Naive thymus-derived CD4-positive, alpha-beta T cell (primary cell): ENCODE data around the gene SLC7A1. TPM values are rescaled to one million over a fixed set of nuclear protein-coding genes. Genes with fewer than 3 reads are reported as not detected.

Source experiments
- ATAC-seq: fragments of 150-1000 bp; cut with Tn5 transposase; 2 replicates; pipeline ENCODE4 v1.10.0; 2021; ENCODE audit warnings: mild to moderate bottlenecking, moderate library complexity
- CTCF ChIA-PET: fragments of 350-600 bp; sonication (Branson Sonifier 250); formaldehyde crosslinking; loops from one replicate; lab custom pipeline; 2021; ENCODE audit warnings: antibody characterized with exemption; lab: Charles Lee
- POLR2A ChIA-PET: fragments of 350-600 bp; sonication (Branson Sonifier 250); formaldehyde crosslinking; loops from one replicate; lab custom pipeline; 2021; ENCODE audit warnings: antibody characterized with exemption, inconsistent platforms; lab: Charles Lee
- DNase-seq, 9 donors: peaks; one replicate each; pipeline versions ENCODE4 v3.0.0 to v3.0.0-alpha.2; 2020 to 2022; ENCODE audit warnings: mixed read lengths in 1 of 9
- H3K27ac ChIP-seq: one replicate; pipeline ENCODE4 v1.7.0; 2013; ENCODE audit warnings: mild to moderate bottlenecking, low read depth, low read length, moderate library complexity
- H3K27me3 ChIP-seq, 2 donors: one replicate each; pipeline ENCODE4 v1.7.0; 2013; ENCODE audit warnings: low read length in 2 of 2, mild to moderate bottlenecking in 2 of 2, moderate library complexity in 2 of 2; ENCODE audit not compliant: control insufficient read depth in 2 of 2, insufficient read depth in 2 of 2
- H3K36me3 ChIP-seq, 3 experiments: 1 replicate in 2 of 3; 2 replicates in 1 of 3; pipeline ENCODE4 v1.7.0; 2013; ENCODE audit warnings: low read length in 3 of 3, mild to moderate bottlenecking in 3 of 3, moderate library complexity in 1 of 3; ENCODE audit not compliant: insufficient read depth in 3 of 3, control insufficient read depth in 2 of 3
- H3K4me1 ChIP-seq, 2 donors: one replicate each; pipeline ENCODE4 v1.7.0; 2013; ENCODE audit warnings: low read length in 2 of 2, mild to moderate bottlenecking in 2 of 2, moderate library complexity in 1 of 2; ENCODE audit not compliant: control insufficient read depth in 2 of 2, insufficient read depth in 2 of 2
- H3K4me3 ChIP-seq: 2 replicates; pipeline ENCODE4 v1.7.0; 2013; ENCODE audit warnings: mild to moderate bottlenecking, low read length
- H3K9me3 ChIP-seq, 3 experiments: 1 replicate in 2 of 3; 2 replicates in 1 of 3; pipeline ENCODE4 v1.7.0; 2013; ENCODE audit warnings: low read length in 3 of 3; ENCODE audit not compliant: control insufficient read depth in 2 of 3
- H3K27ac Mint-ChIP-seq, 9 donors: one replicate each; pipeline ENCODE4 v1.8.0; 2020 to 2022; ENCODE audit warnings: mixed read lengths in 9 of 9, mild to moderate bottlenecking in 8 of 9, moderate library complexity in 5 of 9, inconsistent platforms in 2 of 9
- H3K27me3 Mint-ChIP-seq, 5 donors: one replicate each; pipeline ENCODE4 v1.8.0; 2021 to 2022; ENCODE audit warnings: mixed read lengths in 5 of 5, mild to moderate bottlenecking in 1 of 5
- H3K36me3 Mint-ChIP-seq, 5 donors: one replicate each; pipeline ENCODE4 v1.8.0; 2020 to 2022; ENCODE audit warnings: mixed read lengths in 5 of 5, mild to moderate bottlenecking in 3 of 5, inconsistent platforms in 1 of 5
- H3K4me1 Mint-ChIP-seq, 7 donors: one replicate each; pipeline ENCODE4 v1.8.0; 2020 to 2022; ENCODE audit warnings: mixed read lengths in 7 of 7, mild to moderate bottlenecking in 3 of 7, inconsistent platforms in 1 of 7
- H3K4me3 Mint-ChIP-seq, 10 donors: one replicate each; pipeline ENCODE4 v1.8.0; 2020 to 2022; ENCODE audit warnings: mild to moderate bottlenecking in 10 of 10, mixed read lengths in 10 of 10, moderate library complexity in 6 of 10, inconsistent platforms in 2 of 10
- H3K9me3 Mint-ChIP-seq, 11 donors: one replicate each; pipeline ENCODE4 v1.8.0; 2020 to 2022; ENCODE audit warnings: mixed read lengths in 11 of 11, mild to moderate bottlenecking in 4 of 11, inconsistent platforms in 1 of 11, moderate library complexity in 1 of 11
- intact Hi-C, 2 donors: fragments of 100-400 bp; cut with micrococcal nuclease; formaldehyde crosslinking; loops; one replicate each; pipeline ENCODE4 v1.15.1; 2023
- polyA plus RNA-seq, 2 donors: library from polyadenylated mRNA; unstranded; fragments of 300-500 nt; fragmentation: Illumina TruSeq; gene quantifications; one replicate each; pipeline ENCODE4 v1.2.3, GENCODE V29; 2021
- total RNA-seq, 6 experiments: library from RNA in 5 of 6; stranded (reverse) in 5 of 6; gene quantifications; 1 replicate in 5 of 6; 2 replicates in 1 of 6; pipeline ENCODE4 v1.2.3 and lab custom pipeline; 2021 to 2026

Gene SLC7A1
- total and polyA plus RNA-seq, 7 experiments from 2014 or later = 4.9 to 63.8 (median 23.1) TPM

DNA sequence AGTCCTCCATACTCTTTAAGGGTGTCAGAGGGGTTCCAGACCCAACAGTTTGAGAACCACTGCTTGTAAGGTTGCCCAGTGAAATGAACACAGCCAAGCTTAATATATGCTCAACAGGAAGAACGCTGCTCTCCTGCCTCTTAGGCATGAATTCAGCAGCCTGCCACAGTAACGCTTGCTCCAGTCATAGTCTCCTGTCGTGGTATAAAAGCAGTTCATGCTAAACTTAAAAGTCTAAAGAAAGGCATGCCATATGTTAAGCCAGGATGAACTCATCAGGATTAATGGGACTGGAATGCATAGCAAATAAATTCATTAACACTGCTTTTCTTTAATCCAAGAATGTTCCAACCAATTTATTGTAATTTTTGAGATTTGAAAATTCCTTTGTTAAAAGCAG, 38.7 kb downstream of the SLC7A1 start:
- H3K9me3 Mint-ChIP-seq = peaks cover 0 to 2% (median 0%) of the 10 kb centered on the region in 11 donors
- H3K4me3 Mint-ChIP-seq = no peak overlapping the region
- POLR2A ChIA-PET = interaction anchor here (0.6 kb wide), 1 partner anchor 13 kb away, joined by 3 read pairs; no protein-coding TSS in a partner anchor
- Histone ChIP-seq H3K9me3 (no peaks in the 10 kb centered on the region), H3K27ac (no peak overlapping the region), H3K4me1 (no peaks in the 10 kb centered on the region), H3K27me3 (no peaks in the 10 kb centered on the region), H3K36me3 (peaks cover 0 to 20% (median 0%) of the 10 kb centered on the region in 3 experiments), H3K4me3 (no peak overlapping the region)
- intact Hi-C loops = no loop called here
- ATAC-seq = no peak
- peak overlapping the region in 1 of 9 donors; percentile 77 for H3K27ac Mint-ChIP-seq
- CTCF ChIA-PET = no interaction called here
- DNase-seq = no peak
- H3K27me3 Mint-ChIP-seq = no peaks in the 10 kb centered on the region
- peaks cover 5 to 25% (median 15%) of the 10 kb centered on the region in 5 donors for H3K36me3 Mint-ChIP-seq
- H3K4me1 Mint-ChIP-seq = peaks cover 3 to 23% (median 14%) of the 10 kb centered on the region in 7 donors

DNA sequence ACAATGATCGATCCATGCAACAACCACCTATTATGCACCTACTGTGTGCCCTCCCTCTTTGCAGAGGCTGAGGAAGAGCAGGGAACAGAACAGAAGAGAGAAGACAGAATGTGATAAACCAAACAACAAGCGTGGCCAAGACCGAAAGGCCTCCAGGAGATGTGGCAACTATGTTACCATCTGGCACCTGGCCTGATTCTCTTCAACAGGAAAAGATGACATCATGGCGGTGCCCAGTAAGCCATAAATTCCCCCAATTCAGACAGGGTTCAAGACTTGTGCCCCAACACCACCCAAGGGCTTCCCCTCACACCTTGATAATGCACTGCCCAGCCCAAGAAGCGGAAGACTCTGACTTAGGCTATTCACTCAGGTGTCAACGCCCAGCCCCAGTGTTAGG, 44.3 kb downstream of the SLC7A1 start:
- Mint-ChIP-seq H3K36me3 (peaks cover 12 to 72% (median 47%) of the 10 kb centered on the region in 5 donors), H3K9me3 (peaks cover 0 to 2% (median 0%) of the 10 kb centered on the region in 11 donors), H3K27ac (peak overlapping the region in 2 of 9 donors; percentile 11 to 15), H3K4me1 (peaks cover 4 to 31% (median 13%) of the 10 kb centered on the region in 7 donors), H3K4me3 (no peak overlapping the region), H3K27me3 (no peaks in the 10 kb centered on the region)
- no peaks in the 10 kb centered on the region for H3K27me3 ChIP-seq
- ChIA-PET CTCF (interaction anchor here (0.6 kb wide), 1 partner anchor 79 kb away, joined by 3 read pairs; no protein-coding TSS in a partner anchor), POLR2A (no interaction called here)
- H3K9me3 ChIP-seq = no peaks in the 10 kb centered on the region
- no peak for ATAC-seq
- no peak overlapping the region for H3K4me3 ChIP-seq
- no peak overlapping the region for H3K27ac ChIP-seq
- DNase-seq = no peak
- H3K4me1 ChIP-seq = no peaks in the 10 kb centered on the region
- intact Hi-C loops = no loop called here
- H3K36me3 ChIP-seq = peaks cover 0 to 52% (median 6%) of the 10 kb centered on the region in 3 experiments

DNA sequence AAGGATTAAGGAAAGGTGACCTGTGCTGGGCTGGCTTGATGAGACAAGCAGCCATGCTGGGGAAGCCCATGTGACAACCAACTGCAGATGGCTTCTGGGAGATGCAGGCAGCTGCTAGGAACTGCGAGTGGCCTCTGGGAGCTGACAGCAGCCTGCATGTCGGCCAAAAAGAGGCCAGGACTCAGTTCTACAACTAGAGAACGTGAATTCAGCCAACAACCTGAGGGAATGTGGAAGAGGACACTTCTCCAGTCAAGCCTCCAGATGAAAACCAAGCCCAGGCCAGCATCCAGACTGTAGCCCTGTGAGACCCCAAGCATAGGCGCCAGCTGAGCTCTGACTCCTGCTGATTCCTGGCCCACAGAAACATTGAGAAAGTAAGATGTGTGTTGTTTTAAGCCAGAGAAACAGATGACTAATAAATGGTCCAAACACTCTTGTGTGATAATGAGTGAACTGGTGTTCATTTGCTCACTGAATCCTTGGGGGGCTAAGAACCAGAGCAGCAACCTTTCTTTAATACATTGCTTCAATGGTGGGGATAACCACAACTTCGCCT, 45.0 kb downstream of the SLC7A1 start:
- peaks cover 0 to 2% (median 0%) of the 10 kb centered on the region in 11 donors for H3K9me3 Mint-ChIP-seq
- DNase-seq = no peak
- ChIA-PET POLR2A (no interaction called here), CTCF (interaction anchor here (0.6 kb wide), 1 partner anchor 78 kb away, joined by 3 read pairs; no protein-coding TSS in a partner anchor)
- H3K27me3 ChIP-seq = no peaks in the 10 kb centered on the region
- H3K4me1 Mint-ChIP-seq = peaks cover 4 to 31% (median 13%) of the 10 kb centered on the region in 7 donors
- no peaks in the 10 kb centered on the region for H3K4me1 ChIP-seq
- H3K27ac Mint-ChIP-seq = peak overlapping the region in 1 of 9 donors; percentile 25
- H3K36me3 Mint-ChIP-seq = peaks cover 13 to 78% (median 47%) of the 10 kb centered on the region in 5 donors
- intact Hi-C loops = no loop called here
- H3K27me3 Mint-ChIP-seq = no peaks in the 10 kb centered on the region
- H3K27ac ChIP-seq = no peak overlapping the region
- no peak for ATAC-seq
- H3K9me3 ChIP-seq = no peaks in the 10 kb centered on the region
- no peak overlapping the region for H3K4me3 Mint-ChIP-seq
- peaks cover 0 to 57% (median 6%) of the 10 kb centered on the region in 3 experiments for H3K36me3 ChIP-seq
- H3K4me3 ChIP-seq = no peak overlapping the region

DNA sequence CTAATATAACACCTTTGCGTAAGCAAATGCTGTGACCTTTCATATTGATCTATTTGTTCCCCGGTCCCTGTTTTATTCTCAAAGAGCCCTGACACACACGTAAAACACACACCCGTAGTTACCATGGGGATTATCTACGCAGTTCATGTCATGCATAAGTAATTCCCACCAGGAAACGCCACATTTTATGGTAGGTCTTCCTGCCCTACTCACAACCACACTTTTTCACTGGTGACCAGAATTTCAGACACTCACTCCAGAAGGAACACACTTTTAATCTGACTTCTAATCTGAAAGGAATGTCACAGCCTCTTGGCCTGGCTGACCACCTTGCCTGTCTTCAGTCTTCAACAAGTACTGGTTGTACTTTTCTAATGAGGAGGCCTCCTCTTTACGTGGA, 46.8 kb downstream of the SLC7A1 start:
- intact Hi-C loops = no loop called here
- POLR2A ChIA-PET = no interaction called here
- H3K36me3 ChIP-seq = peaks cover 0 to 58% (median 6%) of the 10 kb centered on the region in 3 experiments

DNA sequence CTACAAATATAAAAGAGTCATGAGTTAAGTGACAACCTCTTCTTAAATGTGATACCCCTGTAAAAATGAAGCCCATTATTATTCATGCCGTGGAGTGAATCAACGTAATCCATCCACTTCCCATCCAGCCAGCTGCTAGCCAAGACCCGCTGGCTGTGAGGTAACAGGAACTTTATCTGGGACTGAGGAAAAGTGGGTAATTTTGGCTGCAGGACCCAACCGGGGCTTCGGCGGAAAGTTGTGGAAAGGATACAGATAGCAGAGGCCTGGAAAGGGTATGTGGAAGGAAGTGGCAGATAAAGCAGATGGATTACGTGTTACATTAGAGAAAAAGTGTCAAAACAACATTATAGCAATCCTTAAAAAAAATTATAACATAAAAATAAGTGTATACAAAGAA, 48.3 kb downstream of the SLC7A1 start:
- no peaks in the 10 kb centered on the region for H3K4me1 ChIP-seq
- Mint-ChIP-seq H3K4me3 (no peak overlapping the region), H3K36me3 (peaks cover 14 to 60% (median 34%) of the 10 kb centered on the region in 5 donors), H3K9me3 (no peaks in the 10 kb centered on the region), H3K4me1 (peaks cover 4 to 35% (median 16%) of the 10 kb centered on the region in 7 donors), H3K27me3 (no peaks in the 10 kb centered on the region), H3K27ac (peak overlapping the region in 3 of 9 donors; percentile 12 to 45 (median 26))
- DNase-seq (no peak), ATAC-seq (no peak)
- ChIA-PET POLR2A (no interaction called here), CTCF (no interaction called here)
- no peak overlapping the region for H3K27ac ChIP-seq
- intact Hi-C loops = no loop called here
- H3K9me3 ChIP-seq = no peaks in the 10 kb centered on the region
- H3K4me3 ChIP-seq = no peak overlapping the region
- peaks cover 0 to 46% (median 6%) of the 10 kb centered on the region in 3 experiments for H3K36me3 ChIP-seq
- no peaks in the 10 kb centered on the region for H3K27me3 ChIP-seq

More for the DNA sequence above, 46.8 kb downstream of the SLC7A1 start:
- Histone ChIP-seq H3K27me3 (no peaks in the 10 kb centered on the region), H3K4me3 (no peak overlapping the region), H3K9me3 (no peaks in the 10 kb centered on the region), H3K4me1 (no peaks in the 10 kb centered on the region), H3K27ac (no peak overlapping the region)
- DNase-seq = no peak
- no peak overlapping the region for H3K4me3 Mint-ChIP-seq
- no peak for ATAC-seq
- CTCF ChIA-PET = no interaction called here
- H3K4me1 Mint-ChIP-seq = peaks cover 5 to 29% (median 10%) of the 10 kb centered on the region in 7 donors
- no peaks in the 10 kb centered on the region for H3K27me3 Mint-ChIP-seq
- H3K27ac Mint-ChIP-seq = no peak overlapping the region
- H3K36me3 Mint-ChIP-seq = peaks cover 14 to 76% (median 47%) of the 10 kb centered on the region in 5 donors
- H3K9me3 Mint-ChIP-seq = no peaks in the 10 kb centered on the region

DNA sequence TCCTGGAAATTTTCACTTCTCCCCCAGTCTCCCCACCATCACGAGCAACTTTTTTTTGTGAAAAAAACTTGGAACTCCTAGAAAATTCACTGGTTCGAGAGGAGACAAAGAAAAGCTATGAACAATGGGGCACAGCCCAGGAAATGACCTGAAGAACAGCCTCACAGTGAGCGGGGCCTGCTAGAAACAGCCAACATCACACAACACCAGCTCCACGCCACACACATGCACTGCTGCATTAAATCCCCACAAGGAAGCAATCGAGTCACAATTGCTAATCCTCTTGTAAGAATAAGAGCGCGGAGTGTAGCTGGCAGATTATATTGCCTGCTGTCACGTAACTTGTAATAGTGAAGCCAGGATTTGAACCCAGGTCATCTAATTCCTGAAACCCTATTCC, 48.8 kb downstream of the SLC7A1 start:
- no peaks in the 10 kb centered on the region for H3K9me3 ChIP-seq
- no peaks in the 10 kb centered on the region for H3K27me3 ChIP-seq
- intact Hi-C loops = no loop called here
- no peak for DNase-seq
- ATAC-seq = no peak
- H3K9me3 Mint-ChIP-seq = no peaks in the 10 kb centered on the region
- no peak overlapping the region for H3K4me3 ChIP-seq
- H3K4me1 Mint-ChIP-seq = peaks cover 4 to 32% (median 16%) of the 10 kb centered on the region in 7 donors
- no peaks in the 10 kb centered on the region for H3K4me1 ChIP-seq
- H3K27ac ChIP-seq = no peak overlapping the region
- peak overlapping the region in 2 of 9 donors; percentile 12 to 45 for H3K27ac Mint-ChIP-seq
- peaks cover 11 to 55% (median 32%) of the 10 kb centered on the region in 5 donors for H3K36me3 Mint-ChIP-seq
- H3K27me3 Mint-ChIP-seq = no peaks in the 10 kb centered on the region
- H3K4me3 Mint-ChIP-seq = no peak overlapping the region
- ChIA-PET CTCF (no interaction called here), POLR2A (no interaction called here)
- peaks cover 0 to 41% (median 6%) of the 10 kb centered on the region in 3 experiments for H3K36me3 ChIP-seq
